Measurements from ENCODE around the gene PPP1R14D. TPM values are rescaled to one million over a fixed set of nuclear protein-coding genes. Genes with fewer than 3 reads are reported as not detected.

PPP1R14D gene
- total and polyA plus RNA-seq, 2 experiments from 2014 or later: not detected

GRCh38 chr15:40803076-40803475 lies 25.4 kb downstream of the PPP1R14D start (continued):
- TF ChIP-seq ZNF462 (CRISPR knock-in tag; IDR thresholded peaks at IDR 0.05): no peak
- TF ChIP-seq CREB1 (CRISPR knock-in tag; IDR thresholded peaks at IDR 0.05; ENCODE audit: low read depth): no peak
- TF ChIP-seq STAT1 (IDR thresholded peaks at IDR 0.05; ENCODE audit: unreplicated experiment): no peak

GRCh38 chr15:40799523-40799922 lies 29.0 kb downstream of the PPP1R14D start:
- Histone ChIP-seq H3K9me2 (ENCODE audit: insufficient read depth) (no peaks in the 10 kb centered on the region), H3F3A (replicated peaks; ENCODE audit: low read depth) (peaks cover 5% of the 10 kb centered on the region; the same call in 1 of the 2 replicates), H3K36me3 (ENCODE audit: insufficient read depth) (no peaks in the 10 kb centered on the region), H4K20me1 (replicated peaks; ENCODE audit: insufficient read depth) (peaks cover 3% of the 10 kb centered on the region; the same call in 1 of the 2 replicates), H3K27me3 (ENCODE audit: insufficient read depth) (no peaks in the 10 kb centered on the region), H3K4me1 (ENCODE audit: insufficient read depth) (peaks cover 50% of the 10 kb centered on the region), H3K79me2 (replicated peaks; ENCODE audit: insufficient read depth) (peaks cover 41% of the 10 kb centered on the region), H2AFZ (no peak overlapping the region), H3K4me3 (0 out of 2 replicates have a peak overlapping the region, but pooled peaks have one; percentile 12), H3K4me2 (peak overlapping the region; percentile 53), H3K27ac (ENCODE audit: low read depth) (0 out of 2 replicates have a peak overlapping the region, but pooled peaks have one; percentile 80)
- Mint-ChIP-seq H3K27ac (peak overlapping the region; percentile 92), H3K27me3 (ENCODE audit: insufficient read depth, low read depth, poor library complexity) (peaks cover 10% of the 10 kb centered on the region), H3K36me3 (ENCODE audit: low read depth) (peaks cover 7% of the 10 kb centered on the region; the same call in 2 of the 3 replicates), H3K9me3 (no peaks in the 10 kb centered on the region), H3K4me1 (peaks cover 39% of the 10 kb centered on the region), H3K4me3 (peak overlapping the region; percentile 3; the same call in 1 of the 3 replicates)
- no peak for DNase-seq (ENCODE audit: low spot score)
- ATAC-seq: no peak
- TF ChIP-seq NANOG (IDR thresholded peaks at IDR 0.05; ENCODE audit: borderline replicate concordance) (no peak), CTCF (conservative IDR thresholded peaks at IDR 0.05; ENCODE audit: low read depth in 2 of 2) (no peak), POLR2AphosphoS5 (IDR thresholded peaks at IDR 0.05; ENCODE audit: low read depth) (no peak), EZH2 (IDR thresholded peaks at IDR 0.05; ENCODE audit: low read depth, unreplicated experiment) (no peak), ZNF462 (CRISPR knock-in tag; IDR thresholded peaks at IDR 0.05) (no peak)

All from GM23338 (cell line).